ENCODE measurements around the gene LZTR1.

The LZTR1 gene

DNA sequence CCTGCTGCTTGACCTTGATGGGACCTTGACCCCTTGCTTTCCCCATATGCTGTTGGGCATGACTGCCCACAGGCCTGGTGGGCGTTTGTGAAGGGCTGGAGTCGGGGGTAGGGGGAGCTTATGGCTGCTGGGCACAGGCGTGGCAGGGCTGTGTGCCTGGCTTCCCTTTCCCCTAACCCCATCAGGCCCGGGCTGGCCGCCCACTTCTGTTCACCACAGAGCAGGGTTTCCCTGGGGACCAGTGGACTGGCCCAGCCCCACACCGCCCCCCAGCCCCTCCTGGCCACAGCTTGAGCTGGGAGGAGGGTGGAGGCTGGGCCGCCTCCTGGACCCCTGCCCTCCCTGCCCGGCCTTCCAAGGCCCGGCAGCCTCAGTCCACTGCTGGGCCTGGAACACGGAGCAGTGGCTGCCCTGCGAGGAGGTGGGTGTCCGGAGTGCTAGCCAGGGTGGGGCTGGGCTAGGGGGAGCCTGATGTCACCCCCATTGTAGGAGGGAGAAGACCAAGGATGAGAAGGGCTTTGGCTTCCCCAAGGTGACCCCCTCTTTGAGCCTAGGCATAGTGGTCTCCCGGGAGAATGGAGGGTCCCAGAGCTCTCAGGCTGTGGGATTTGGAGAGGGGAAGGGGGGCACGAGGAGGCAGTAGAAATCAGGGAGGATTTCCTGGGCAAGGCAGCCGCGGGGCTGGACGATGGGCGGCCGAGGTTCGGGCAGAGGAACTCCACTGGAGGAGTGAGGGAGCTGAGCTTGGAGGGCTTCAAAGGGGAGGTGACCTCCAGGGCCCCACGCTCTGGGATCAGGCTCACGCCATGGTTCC, 15.0 kb upstream of the LZTR1 start, which contains the start of gene AIFM3:
Gene AIFM3, plus strand, starts transcription at position 373 of the 814 bp plus-strand sequence. CDS start 690 bp downstream, outside the sequence.
- peak in 1 of 3 donors; percentile 21 for DNase-seq

DNA sequence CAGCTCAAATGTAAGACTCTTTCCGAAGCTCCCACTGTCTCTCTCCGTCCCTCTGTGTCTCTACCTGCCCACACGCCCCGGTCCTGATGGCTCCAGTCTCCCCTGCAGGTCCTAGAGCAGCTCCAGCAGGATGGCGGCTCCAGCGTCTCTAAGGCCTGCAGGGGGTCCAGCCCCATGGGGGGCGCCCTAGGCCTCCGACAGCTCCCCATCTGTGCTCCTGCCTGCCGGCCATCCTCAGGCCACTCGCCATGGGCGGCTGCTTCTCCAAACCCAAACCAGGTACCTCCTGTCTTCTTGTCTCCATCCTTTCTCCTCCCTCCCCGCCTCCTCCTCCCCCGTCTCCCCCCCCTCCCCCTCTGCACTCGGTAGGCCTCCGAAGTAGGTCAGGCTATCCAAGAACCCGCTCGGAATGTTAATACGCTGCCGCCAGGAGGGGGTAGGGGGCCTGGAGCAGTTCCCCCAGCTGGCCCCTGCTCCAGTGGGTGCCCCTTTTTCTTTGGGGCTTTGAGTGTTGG, 14.3 kb upstream of the LZTR1 start:
- no peak for DNase-seq

DNA sequence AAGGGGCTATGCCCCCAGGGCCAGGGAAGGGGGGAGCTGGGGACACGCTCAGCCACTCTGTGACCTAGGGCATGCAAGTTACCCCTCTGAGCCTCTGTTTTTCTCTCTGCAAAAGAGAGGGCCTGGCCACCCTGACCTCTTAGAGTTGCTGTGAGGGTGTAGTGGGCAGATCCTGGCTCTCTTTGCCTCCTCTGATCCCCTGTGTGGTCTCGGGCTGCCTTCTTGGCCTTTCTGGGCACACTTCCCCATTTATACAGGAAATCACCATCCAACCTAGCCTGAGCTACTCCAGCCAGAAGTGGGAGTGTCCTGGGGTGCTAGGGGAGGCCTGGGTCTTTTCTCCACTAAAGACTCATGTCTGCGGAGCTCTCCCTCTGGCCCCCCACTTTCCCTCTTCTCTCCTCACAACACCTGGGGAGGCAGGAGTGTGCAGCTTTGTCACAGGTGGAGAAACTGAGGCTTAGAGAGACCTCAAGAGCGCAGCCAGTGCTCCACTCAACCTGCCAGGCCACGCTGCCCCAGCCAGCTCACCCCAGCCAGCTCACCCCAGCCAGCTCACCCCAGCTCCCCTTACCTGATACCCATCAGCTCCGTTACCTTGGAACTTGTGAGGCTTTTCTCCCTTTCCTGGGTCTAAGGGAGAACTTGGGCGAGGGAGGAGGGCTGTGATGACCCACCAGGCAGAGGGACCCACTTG, 13.7 kb upstream of the LZTR1 start:
- DNase-seq = peak; percentile 58 to 64 (median 60)

DNA sequence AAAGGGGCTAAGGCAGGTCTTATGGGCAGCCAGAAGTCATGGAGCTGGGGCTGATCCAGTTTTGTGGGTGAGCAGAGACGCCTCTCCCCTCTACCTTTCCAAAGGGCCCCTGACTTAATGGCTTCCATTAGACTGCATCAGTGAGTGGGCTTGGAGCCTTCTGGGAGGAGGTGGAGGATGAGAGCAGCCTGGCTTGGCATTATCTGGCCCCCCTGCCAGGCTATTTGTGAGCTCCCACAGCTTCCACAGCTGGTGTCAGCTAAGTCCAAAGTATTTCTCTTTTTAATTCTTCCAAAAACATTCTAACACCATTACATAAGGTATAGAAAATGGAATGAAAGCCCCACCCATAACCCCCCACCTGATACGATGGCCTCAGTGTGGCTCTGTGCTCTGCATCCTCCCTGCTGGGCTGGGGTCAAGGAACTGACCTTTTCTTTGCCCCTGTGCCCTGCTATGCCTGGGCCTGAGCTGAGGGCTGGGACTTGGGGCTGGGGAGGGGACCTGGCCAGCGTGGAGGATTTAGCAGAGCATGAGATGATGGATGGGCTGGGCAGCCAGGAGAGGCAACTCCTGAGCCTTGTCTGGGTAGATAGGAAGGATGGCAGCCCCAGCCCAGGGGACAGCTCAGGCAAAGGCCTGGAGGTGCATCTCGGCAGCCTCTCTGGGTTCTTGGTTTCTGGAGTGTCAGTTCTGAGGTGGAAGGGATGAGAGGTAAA, 11.0 kb upstream of the LZTR1 start:
- no peak for DNase-seq

DNA sequence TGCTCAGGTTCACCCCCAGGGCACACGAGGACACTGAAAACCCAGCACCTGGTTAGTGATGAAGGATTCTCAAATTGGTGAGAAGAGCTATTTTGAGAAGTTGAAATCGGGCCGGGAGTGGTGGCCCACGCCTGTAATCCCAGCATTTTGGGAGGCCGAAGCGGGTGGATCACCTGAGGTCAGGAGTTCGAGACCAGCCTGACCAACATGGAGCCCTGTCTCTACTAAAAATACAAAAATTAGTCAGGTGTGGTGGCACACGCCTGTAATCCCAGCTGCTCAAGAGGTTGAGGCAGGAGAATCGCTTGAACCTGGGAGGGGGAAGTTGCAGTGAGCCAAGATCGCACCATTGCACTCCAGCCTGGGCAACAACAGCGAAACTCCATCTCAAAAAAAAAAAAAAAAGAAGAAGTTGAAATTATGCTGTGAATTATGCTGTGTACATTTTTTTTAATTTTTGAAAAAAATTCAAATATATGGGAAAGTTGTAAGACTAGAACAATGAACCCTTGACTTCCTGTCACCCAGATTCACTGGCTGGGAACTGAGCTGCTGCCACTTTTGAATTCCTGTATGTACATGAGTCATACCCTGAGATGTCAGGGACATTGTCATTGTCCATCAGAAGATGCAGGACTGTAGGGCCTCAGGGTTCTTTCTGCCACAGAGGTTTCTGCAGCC, 9.9 kb upstream of the LZTR1 start:
- peak; percentile 72 to 91 (median 84) for DNase-seq

DNA sequence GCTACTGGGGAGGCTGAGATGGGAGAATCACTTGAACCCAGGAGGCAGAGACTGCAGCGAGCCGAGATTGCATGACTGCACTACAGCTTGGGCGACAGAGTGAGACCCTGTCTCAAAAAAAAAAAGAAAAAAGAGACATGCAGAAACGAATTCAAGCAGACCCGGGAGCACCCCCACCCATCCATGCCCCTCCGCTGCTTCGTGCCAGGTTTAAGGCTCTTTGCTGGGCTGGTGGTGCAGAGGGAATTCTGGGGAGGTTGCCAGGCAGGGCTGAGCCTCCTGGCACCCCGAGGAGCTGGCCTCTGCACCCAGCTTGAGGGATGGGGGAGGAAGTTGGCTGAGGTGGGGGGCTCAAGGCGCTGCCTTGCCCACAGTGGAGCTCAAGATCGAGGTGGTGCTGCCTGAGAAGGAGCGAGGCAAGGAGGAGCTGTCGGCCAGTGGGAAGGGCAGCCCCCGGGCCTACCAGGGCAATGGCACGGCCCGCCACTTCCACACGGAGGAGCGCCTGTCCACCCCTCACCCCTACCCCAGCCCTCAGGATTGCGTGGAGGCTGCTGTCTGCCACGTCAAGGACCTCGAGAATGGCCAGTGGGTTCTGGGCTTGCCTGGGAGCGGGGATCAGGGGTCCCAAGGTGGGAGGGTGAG, 9.0 kb upstream of the LZTR1 start:
- no peak for DNase-seq

DNA sequence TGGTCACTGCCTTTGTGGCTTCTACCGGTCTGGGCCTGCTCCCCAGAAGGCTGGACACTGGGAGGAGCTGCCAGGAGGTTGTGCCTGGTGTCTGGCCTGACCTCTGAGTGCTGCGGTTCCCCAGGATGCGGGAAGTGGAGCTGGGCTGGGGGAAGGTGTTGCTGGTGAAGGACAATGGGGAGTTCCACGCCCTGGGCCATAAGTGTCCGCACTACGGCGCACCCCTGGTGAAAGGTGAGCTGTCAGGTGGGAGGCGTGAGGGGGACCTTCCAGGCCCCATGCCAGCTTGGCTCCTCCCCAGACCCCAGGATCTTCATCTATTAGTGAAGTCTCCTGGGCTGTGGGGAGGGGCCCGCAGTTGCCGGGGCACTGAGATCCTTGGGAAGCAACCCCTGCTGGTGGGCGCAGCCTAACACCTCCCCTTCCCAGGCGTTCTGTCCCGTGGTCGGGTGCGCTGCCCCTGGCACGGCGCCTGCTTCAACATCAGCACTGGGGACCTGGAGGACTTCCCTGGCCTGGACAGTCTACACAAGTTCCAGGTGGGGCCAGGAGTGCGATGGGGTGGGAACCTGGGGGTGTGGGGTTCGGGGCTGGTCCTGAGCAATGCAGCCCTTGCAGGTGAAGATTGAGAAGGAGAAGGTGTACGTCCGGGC, 8.3 kb upstream of the LZTR1 start:
- no peak for DNase-seq

DNA sequence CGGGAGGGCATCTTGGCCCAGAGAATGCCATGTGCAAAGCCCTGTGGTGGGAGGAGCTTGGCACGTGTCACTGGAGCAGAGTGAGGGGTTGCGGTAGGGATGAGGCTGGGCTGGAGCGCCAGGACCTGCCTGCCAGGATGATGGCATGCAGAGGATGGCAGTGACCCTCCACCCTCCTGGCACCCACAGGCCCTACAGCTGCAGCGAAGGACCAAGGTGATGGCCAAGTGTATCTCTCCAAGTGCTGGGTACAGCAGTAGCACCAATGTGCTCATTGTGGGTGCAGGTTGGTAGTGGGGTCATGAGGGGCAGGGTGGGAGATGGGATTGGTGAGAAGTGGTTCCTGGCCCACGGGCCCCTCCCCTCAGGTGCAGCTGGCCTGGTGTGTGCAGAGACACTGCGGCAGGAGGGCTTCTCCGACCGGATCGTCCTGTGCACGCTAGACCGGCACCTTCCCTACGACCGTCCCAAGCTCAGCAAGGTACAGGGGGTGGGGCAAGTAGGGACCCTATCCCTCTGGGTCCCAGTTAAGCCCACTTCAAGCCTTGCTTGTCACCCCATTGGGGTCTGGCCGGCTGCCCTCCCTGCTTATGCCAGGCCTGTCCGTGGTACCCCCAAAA, 7.7 kb upstream of the LZTR1 start:
- no peak for DNase-seq

DNA sequence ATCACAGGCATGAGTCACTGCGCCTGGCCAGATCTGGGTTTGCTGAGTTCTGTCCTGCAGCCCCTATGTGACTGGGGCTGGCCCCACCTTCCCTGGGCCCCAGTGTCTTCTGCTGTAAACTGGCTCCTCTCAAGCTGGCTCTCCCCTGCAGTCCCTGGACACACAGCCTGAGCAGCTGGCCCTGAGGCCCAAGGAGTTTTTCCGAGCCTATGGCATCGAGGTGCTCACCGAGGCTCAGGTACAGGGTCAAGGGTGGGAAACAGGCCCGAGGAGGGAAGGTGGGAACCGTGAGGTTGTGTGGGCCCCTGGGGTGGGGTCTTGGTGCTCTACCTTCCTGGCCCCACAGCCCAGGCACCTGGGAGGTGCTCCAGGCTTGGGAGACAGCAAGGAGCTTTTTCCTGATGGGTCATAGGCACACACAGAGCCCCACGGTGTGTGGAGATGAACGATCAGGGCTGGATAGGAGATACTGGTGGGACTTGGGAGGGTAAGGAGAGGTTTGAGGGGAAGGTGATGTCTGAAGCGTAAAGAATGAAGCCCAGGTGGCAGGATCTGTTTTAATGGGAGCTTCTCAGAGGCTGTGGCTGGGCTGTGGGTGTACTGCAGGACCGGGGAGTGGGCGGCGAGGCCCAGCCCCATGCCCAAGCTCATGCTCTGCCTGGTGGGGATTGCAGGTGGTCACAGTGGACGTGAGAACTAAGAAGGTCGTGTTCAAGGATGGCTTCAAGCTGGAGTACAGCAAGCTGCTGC, 6.4 kb upstream of the LZTR1 start:
- no peak for DNase-seq

DNA sequence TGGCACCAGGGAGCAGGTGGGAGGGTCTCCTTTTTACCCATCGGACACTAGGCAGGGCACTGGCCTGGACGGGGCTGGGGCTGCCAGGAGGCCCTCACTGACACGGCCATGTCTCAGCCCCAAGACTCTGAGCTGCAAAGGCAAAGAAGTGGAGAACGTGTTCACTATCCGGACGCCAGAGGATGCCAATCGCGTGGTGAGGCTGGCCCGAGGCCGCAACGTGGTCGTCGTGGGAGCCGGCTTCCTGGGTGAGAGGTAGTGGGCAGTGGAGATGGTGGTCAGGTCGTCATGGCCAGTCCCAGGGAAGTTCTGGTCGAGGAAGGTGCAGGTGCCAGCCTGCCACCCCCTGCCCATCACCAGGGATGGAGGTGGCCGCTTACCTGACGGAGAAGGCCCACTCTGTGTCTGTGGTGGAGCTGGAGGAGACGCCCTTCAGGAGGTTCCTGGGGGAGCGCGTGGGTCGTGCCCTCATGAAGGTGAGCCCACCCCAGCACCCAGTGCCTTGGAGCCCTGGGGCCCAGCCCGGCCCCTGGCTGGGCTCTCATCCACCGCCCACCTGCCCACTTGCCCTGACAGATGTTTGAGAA, 5.7 kb upstream of the LZTR1 start:
- DNase-seq = no peak

DNA sequence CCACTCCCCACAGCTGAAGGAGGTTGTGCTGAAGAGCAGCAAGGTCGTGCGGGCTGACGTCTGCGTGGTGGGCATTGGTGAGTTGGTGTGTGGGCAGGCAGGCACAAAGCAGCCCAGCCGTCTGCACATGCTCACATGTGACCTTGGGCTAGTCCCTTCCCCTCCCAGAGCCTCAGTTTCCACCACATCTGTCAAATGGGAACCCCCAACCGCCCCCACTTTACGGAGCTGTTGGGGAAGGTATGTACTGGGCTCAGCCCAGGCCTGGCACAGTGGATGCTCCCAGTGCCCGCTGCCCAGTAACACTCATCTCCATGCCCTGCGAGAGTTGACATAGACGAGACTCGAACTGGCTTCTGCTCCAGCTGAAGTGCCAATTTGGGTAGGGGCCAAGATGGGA, 5.1 kb upstream of the LZTR1 start:
- DNase-seq = no peak

DNA sequence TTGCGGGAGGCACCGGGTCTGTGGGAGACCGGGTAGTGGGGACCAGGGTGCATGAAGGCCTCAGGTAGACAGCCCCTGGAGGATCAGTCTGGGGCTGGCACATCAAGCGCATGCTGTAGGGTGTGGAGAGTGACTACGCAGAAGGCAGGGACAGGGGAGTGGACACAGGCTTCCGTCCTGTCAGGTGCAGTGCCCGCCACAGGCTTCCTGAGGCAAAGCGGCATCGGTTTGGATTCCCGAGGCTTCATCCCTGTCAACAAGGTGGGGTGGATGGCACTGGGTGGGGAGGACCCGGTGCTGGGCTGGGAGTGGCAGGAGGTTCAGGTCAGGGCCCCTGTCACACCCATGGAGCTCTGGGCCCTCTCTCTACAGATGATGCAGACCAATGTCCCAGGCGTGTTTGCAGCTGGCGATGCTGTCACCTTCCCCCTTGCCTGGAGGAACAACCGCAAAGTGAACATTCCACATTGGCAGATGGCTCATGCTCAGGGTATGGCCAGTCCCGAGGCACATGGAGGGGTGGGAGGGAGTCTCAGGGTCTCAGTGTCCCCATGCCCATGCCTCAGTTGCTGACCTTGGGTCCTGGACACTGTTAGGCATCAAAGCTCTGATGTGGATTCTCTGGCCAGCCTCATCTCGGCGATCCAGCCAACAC, 4.5 kb upstream of the LZTR1 start:
- no peak for DNase-seq

DNA sequence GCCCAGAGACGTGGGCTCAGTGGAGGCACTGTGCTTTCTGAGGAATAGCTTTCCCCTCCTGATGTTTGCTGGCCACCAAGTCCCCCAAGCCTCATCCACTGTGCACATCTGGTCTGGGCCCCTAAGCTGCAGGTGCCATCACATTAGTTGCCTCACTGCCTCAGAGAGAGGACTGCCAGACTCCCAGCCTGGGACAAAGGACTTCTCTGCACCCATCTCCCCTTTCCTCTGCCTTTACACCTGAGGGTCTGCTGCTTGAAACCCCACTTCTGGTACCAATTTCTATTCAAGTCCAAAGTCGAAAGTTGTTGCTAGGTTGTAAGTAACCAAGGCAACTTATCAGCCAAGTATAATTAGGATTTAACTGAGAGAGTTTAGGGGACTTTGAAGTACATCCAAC, 3.7 kb upstream of the LZTR1 start:
- no peak for DNase-seq

DNA sequence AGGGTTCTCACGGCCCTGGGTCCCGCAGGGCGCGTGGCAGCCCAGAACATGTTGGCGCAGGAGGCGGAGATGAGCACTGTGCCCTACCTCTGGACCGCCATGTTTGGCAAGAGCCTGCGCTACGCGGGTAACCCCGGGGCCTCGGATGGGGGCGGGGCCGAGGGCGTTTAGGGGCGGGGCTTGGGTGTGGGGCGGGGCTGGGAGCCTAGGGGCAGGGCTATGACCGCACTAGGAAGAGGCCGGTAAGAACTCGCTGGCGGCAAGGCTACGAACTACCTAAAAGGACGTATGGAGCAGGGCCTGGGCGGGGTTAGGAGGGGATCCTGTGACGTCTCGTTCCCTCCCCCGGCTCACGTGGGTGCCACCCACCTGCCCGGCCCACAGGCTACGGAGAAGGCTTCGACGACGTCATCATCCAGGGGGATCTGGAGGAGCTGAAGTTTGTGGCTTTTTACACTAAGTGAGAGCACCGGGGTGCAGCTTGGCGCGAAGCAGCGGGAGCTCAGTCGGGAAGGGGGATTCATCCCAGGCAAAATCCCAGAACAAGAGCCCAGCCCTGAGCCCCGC, 2.8 kb upstream of the LZTR1 start:
- DNase-seq = peak; percentile 69 to 87 (median 82)

DNA sequence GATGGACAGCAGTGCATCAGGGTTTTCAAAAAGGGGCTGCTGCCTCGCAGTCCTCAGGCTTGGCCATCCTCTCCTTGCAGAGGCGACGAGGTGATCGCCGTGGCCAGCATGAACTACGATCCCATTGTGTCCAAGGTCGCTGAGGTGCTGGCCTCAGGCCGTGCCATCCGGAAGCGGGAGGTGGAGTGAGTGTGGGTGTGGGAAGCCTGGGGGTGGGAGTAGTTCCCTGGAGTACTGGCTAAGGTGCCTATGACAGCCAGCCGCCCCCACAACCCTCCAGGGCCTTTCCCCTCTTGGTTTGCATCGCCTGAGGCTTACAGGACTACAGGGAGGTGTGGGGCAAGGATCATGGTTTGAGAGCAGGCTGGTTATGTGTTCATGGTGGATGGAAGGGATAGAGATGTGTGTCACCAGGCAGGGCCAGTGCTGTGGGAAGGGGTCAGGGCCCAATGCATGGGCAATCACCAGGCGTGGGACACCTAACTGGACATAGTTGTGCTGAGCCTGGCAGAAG, 2.1 kb upstream of the LZTR1 start:
- peak; percentile 29 to 71 (median 57) for DNase-seq

DNA sequence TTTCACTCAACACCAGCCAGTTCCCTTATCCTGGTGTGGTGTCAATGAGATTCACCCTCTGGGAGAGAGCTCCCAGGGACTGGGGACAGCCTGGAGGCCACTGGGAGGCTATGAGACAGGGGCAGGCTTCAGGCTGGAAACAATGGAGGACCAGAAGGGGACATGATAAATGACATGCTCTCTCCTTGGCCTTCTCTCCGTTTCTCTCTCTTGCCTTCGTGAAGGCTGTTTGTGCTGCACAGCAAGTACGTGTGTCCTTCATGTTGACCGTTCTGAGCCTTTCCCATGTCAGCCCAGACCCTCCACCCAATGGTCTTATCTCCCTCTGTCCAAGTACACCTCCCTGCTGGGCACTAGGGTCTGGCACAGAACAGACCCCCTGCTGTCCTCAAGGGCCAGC, 1.6 kb upstream of the LZTR1 start:
- DNase-seq = no peak

DNA sequence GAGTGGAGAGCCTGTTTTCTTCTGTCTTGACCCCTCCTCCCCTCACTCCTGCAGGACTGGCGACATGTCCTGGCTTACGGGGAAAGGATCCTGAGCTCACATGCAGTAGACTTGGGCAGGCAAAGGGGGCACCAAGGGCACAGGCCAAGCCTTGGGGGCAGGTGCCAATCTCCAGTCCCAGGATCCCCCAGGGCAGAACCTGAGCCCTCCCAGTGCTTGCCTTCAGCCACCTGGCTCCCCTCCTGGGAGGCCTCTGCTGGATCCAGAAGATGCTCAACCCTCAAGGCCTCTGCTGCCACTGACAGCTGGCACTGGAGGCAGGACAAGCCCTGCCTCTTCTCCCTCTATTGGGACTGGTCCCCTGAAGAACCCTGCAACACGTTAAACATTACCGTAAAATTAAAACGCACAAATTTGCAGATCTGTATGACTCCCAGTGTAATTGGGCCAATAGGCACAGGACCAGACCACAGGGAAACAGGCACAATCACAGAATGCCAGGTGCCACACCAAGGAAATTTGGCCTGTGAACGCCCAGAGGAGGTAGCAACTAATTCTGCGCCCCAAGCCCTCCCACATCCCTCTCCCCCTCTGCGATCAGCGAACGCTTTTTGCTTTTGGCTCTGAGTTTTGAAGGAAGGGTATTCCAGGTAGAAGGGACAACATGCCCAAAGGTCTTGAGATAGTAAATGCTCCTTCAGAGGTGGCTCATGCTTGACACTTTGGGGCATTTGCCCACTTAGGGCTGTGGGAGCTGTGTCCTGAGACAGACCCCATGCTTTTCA, 967 bp upstream of the LZTR1 start:
- DNase-seq = no peak

DNA sequence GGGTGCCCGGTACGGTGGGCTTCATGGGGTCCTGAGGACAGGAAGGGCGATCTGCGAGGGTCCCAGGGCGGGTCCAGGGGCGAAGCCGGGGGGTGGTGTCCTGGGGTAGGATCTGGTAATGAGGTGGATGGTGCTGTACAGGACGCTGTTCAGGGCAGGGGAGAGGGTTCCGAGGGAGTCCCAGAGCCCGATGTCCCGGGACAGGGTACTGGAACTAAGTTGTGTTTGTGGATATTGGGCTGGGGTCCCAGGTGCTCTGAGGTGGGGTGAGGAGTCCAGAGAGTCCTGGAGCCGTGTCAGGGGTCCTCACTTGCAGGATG, 426 bp downstream of the LZTR1 start:
- DNase-seq = no peak

Measured in suppressor macrophage treated with lipopolysaccharide for 1 hour (primary cell).